ENCODE results near the gene SHOX. TPM values are rescaled to one million over a fixed set of nuclear protein-coding genes. Genes with fewer than 3 reads are reported as not detected.

Gene SHOX
- polyA plus RNA-seq, 3 donors: not detected

DNA sequence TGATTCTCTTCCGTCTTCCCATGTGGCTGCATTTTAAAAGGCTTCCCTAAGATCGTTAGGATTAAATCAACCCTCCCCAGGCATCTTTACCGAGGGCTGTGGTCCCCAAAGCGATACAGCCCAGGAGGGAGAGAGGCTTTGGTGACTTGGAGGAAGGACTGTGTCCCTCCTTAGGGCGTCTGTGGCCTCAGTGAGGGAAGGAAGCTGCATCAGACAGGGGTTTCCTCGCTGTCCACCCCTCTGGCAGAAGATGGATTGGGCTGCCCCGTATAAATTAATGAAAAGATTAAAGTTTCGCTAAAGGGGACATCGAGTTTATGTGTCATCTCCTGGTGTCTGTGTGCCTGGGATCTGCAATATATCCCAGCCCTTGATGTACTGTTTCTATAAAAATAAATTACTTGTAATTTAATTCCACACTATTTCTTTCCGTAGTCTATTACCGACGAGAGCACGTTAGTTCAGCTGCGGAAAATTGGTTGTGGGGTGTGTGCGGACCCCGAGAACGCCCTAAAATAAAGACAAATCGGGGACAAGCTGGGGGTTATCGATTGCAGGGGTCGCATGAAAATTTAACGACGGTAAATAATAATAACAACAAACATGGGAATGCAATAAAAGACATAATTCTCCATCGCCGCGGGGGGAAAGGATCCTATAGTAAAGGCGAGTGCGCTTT lies 6.5 kb downstream of the SHOX start:
- Histone ChIP-seq H3K4me2 (replicated peaks; ENCODE audit: extremely low read depth, low read length, poor library complexity, severe bottlenecking) (no peak overlapping the region), H2AFZ (ENCODE audit: insufficient read depth, low read depth, low read length, poor library complexity, severe bottlenecking) (no peak overlapping the region), H3K9me3 (replicated peaks in 1 of 2; ENCODE audit: control insufficient read depth in 1 of 2, insufficient read depth in 1 of 2, low read length in 2 of 2) (peaks cover 0 to 26% of the 10 kb centered on the region in 2 donors), H3K36me3 (replicated peaks in 1 of 2; ENCODE audit: control insufficient read depth in 1 of 2, insufficient read depth in 2 of 2, low read length in 2 of 2) (no peaks in the 10 kb centered on the region), H3K4me3 (replicated peaks in 1 of 3; ENCODE audit: low read depth in 2 of 3, low read length in 3 of 3) (no peak overlapping the region), H4K20me1 (ENCODE audit: insufficient read depth, low read length) (no peaks in the 10 kb centered on the region), H3K27me3 (ENCODE audit: control insufficient read depth in 2 of 2, insufficient read depth in 2 of 2, low read length in 2 of 2) (peaks cover 57 to 81% of the 10 kb centered on the region in 2 donors), H3K9ac (ENCODE audit: insufficient read depth, low read length, poor library complexity, severe bottlenecking) (no peak overlapping the region), H3K4me1 (ENCODE audit: control insufficient read depth in 1 of 2, insufficient read depth in 2 of 2, low read length in 2 of 2) (no peaks in the 10 kb centered on the region), H3K27ac (ENCODE audit: low read depth in 1 of 2, low read length in 2 of 2) (no peak overlapping the region), H3K79me2 (ENCODE audit: insufficient read depth, low read length) (no peaks in the 10 kb centered on the region)
- intact Hi-C loops (cut with micrococcal nuclease): no loop called here
- H3K4me3 Mint-ChIP-seq: peak overlapping the region in 1 of 2 donors; percentile 81
- 0% methylated on average over 4 of the region's 27 CpGs for WGBS (ENCODE audit: insufficient coverage)
- DNase-seq: no peak
- H3K36me3 Mint-ChIP-seq: peaks cover 0 to 2% of the 10 kb centered on the region in 2 donors
- peaks cover 0 to 19% (median 4%) of the 10 kb centered on the region in 7 donors for H3K9me3 Mint-ChIP-seq
- H3K4me1 Mint-ChIP-seq: no peaks in the 10 kb centered on the region
- H3K27ac Mint-ChIP-seq: no peak overlapping the region
- H3K27me3 Mint-ChIP-seq (ENCODE audit: low read depth in 3 of 3): peaks cover 81 to 90% (median 81%) of the 10 kb centered on the region in 3 donors
- TF ChIP-seq, protein P1, sequence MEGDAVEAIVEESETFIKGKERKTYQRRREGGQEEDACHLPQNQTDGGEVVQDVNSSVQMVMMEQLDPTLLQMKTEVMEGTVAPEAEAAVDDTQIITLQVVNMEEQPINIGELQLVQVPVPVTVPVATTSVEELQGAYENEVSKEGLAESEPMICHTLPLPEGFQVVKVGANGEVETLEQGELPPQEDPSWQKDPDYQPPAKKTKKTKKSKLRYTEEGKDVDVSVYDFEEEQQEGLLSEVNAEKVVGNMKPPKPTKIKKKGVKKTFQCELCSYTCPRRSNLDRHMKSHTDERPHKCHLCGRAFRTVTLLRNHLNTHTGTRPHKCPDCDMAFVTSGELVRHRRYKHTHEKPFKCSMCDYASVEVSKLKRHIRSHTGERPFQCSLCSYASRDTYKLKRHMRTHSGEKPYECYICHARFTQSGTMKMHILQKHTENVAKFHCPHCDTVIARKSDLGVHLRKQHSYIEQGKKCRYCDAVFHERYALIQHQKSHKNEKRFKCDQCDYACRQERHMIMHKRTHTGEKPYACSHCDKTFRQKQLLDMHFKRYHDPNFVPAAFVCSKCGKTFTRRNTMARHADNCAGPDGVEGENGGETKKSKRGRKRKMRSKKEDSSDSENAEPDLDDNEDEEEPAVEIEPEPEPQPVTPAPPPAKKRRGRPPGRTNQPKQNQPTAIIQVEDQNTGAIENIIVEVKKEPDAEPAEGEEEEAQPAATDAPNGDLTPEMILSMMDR (IDR thresholded peaks at IDR 0.05): no peak

DNA sequence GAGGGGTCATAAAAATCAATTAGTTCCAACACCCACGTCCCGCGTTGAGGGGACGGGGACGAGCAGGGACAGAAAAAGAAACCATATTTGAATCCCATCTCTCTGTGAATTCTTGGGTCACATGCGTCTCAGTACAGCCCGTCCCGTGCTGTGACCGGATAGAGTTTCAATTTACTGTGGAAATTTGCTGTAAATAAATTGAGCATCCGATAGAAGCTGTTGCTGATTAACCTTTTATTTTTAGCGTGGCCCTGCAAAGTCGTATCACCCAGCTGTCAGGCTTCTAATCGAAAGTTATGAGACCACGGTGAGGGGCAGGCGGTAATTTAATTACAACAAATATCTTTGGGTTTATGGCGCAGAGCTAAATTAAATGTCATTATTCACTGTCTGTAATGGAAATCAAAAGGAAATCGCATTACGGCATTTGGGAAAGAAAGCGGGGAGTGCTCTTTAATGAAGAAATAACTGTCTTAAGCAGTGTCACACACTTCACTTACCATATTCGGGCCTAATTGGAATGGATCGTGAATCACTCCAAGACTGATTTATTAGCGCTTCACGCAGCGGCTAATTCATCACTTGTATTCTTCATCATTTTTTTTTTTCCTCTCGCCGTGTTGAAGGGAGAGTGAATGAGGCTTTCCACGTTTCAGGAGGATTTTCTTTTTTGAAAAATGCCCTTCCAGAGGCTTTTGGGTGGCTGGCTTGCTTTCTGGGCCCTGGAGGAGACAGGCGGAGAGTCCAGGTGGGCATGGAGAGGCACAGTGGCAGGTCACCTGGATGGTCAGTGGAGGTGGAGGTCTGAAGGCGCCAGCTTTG lies 7.3 kb downstream of the SHOX start:
- Histone ChIP-seq H3K4me1 (ENCODE audit: control insufficient read depth in 1 of 2, insufficient read depth in 2 of 2, low read length in 2 of 2) (no peaks in the 10 kb centered on the region), H2AFZ (ENCODE audit: insufficient read depth, low read depth, low read length, poor library complexity, severe bottlenecking) (no peak overlapping the region), H3K9me3 (replicated peaks in 1 of 2; ENCODE audit: control insufficient read depth in 1 of 2, insufficient read depth in 1 of 2, low read length in 2 of 2) (peaks cover 0 to 20% of the 10 kb centered on the region in 2 donors), H3K27ac (ENCODE audit: low read depth in 1 of 2, low read length in 2 of 2) (no peak overlapping the region), H3K27me3 (ENCODE audit: control insufficient read depth in 2 of 2, insufficient read depth in 2 of 2, low read length in 2 of 2) (peaks cover 51 to 77% of the 10 kb centered on the region in 2 donors), H3K36me3 (replicated peaks in 1 of 2; ENCODE audit: control insufficient read depth in 1 of 2, insufficient read depth in 2 of 2, low read length in 2 of 2) (no peaks in the 10 kb centered on the region), H3K4me2 (replicated peaks; ENCODE audit: extremely low read depth, low read length, poor library complexity, severe bottlenecking) (no peak overlapping the region), H3K4me3 (replicated peaks in 1 of 3; ENCODE audit: low read depth in 2 of 3, low read length in 3 of 3) (no peak overlapping the region), H3K79me2 (ENCODE audit: insufficient read depth, low read length) (no peaks in the 10 kb centered on the region), H3K9ac (ENCODE audit: insufficient read depth, low read length, poor library complexity, severe bottlenecking) (no peak overlapping the region), H4K20me1 (ENCODE audit: insufficient read depth, low read length) (no peaks in the 10 kb centered on the region)
- H3K36me3 Mint-ChIP-seq: peaks cover 0 to 2% of the 10 kb centered on the region in 2 donors
- intact Hi-C loops (cut with micrococcal nuclease): no loop called here
- no peak overlapping the region for H3K27ac Mint-ChIP-seq
- 4% methylated on average over 7 of the region's 29 CpGs for WGBS (ENCODE audit: insufficient coverage)
- H3K4me1 Mint-ChIP-seq: no peaks in the 10 kb centered on the region
- H3K27me3 Mint-ChIP-seq (ENCODE audit: low read depth in 3 of 3): peaks cover 74 to 90% (median 81%) of the 10 kb centered on the region in 3 donors
- peak overlapping the region in 1 of 2 donors; percentile 81 for H3K4me3 Mint-ChIP-seq
- peaks cover 0 to 19% (median 4%) of the 10 kb centered on the region in 7 donors for H3K9me3 Mint-ChIP-seq
- TF ChIP-seq, protein P1 (IDR thresholded peaks at IDR 0.05): no peak
- DNase-seq: no peak

Data from CD14-positive monocyte (primary cell).